WTC11 (cell line): Measurements from ENCODE around the gene HES2. TPM values are rescaled to one million over a fixed set of nuclear protein-coding genes. Genes with fewer than 3 reads are reported as not detected.

Experiments used
- ATAC-seq: fragments of 200-7000 bp; cut with Tn5 transposase; 2 replicates; pipeline ENCODE4 v1.10.0; 2021; ENCODE audit warnings: mild to moderate bottlenecking, moderate library complexity
- CTCF ChIA-PET: fragments of 300-600 bp; sonication (Branson Sonifier 250); formaldehyde crosslinking; loops from one replicate; lab custom pipeline; 2021; ENCODE audit warnings: antibody characterized with exemption; lab: Charles Lee
- POLR2A ChIA-PET: fragments of 350-600 bp; sonication (Branson Sonifier 250); formaldehyde crosslinking; loops from one replicate; lab custom pipeline; 2021; ENCODE audit warnings: antibody characterized with exemption; lab: Charles Lee
- DNase-seq: peaks from one replicate; pipeline ENCODE4 v3.0.0; 2021; ENCODE audit warnings: low spot score
- H3K27ac Mint-ChIP-seq: 2 replicates; pipeline ENCODE4 v1.8.0; 2021; ENCODE audit warnings: mixed read lengths
- H3K27me3 Mint-ChIP-seq: 2 replicates; pipeline ENCODE4 v1.8.0; 2021; ENCODE audit warnings: low read depth, mild to moderate bottlenecking, moderate library complexity, mixed read lengths
- H3K36me3 Mint-ChIP-seq: 2 replicates; pipeline ENCODE4 v1.8.0; 2021; ENCODE audit warnings: mixed read lengths
- H3K4me1 Mint-ChIP-seq: 2 replicates; pipeline ENCODE4 v1.8.0; 2022; ENCODE audit warnings: mixed read lengths
- H3K4me3 Mint-ChIP-seq: 2 replicates; pipeline ENCODE4 v1.8.0; 2021; ENCODE audit warnings: mild to moderate bottlenecking, moderate library complexity, mixed read lengths
- H3K9me3 Mint-ChIP-seq: 2 replicates; pipeline ENCODE4 v1.8.0; 2021; ENCODE audit warnings: mixed read lengths
- CBFB ChIP-seq: sonication (generic); formaldehyde crosslinking; IDR thresholded peaks from 2 replicates; pipeline ENCODE4 v1.8.1; 2022; ENCODE audit warnings: mild to moderate bottlenecking, low read depth, missing genetic modification reagents
- CDX4 ChIP-seq: fragments of 250-450 bp; sonication (Bioruptor Pico); IDR thresholded peaks from 2 replicates; pipeline ENCODE4 v1.9.0; 2021; ENCODE audit warnings: moderate library complexity, mild to moderate bottlenecking, inconsistent platforms, borderline replicate concordance
- ELF4 ChIP-seq: sonication (generic); formaldehyde crosslinking; IDR thresholded peaks from 2 replicates; pipeline ENCODE4 v1.8.1; 2022; ENCODE audit warnings: low read depth, mild to moderate bottlenecking, moderate library complexity, missing genetic modification reagents
- FOXP4 ChIP-seq: sonication (generic); formaldehyde crosslinking; IDR thresholded peaks from 2 replicates; pipeline ENCODE4 v1.8.0; 2022; ENCODE audit warnings: mild to moderate bottlenecking, missing genetic modification reagents
- HMGA2 ChIP-seq: fragments of 250-450 bp; sonication (Bioruptor Pico); IDR thresholded peaks from 2 replicates; pipeline ENCODE4 v1.4.0; 2021; ENCODE audit warnings: mild to moderate bottlenecking, moderate library complexity
- IRF1 ChIP-seq: sonication (generic); formaldehyde crosslinking; IDR thresholded peaks from 2 replicates; pipeline ENCODE4 v1.8.0; 2023; ENCODE audit warnings: missing genetic modification reagents
- JUN ChIP-seq: sonication (generic); formaldehyde crosslinking; IDR thresholded peaks from 2 replicates; pipeline ENCODE4 v1.8.0; 2023; ENCODE audit warnings: mild to moderate bottlenecking, missing genetic modification reagents
- KAT7 ChIP-seq: sonication (generic); formaldehyde crosslinking; IDR thresholded peaks from 2 replicates; pipeline ENCODE4 v1.8.1; 2023; ENCODE audit warnings: missing genetic modification reagents, mild to moderate bottlenecking, borderline replicate concordance
- MLX ChIP-seq: sonication (generic); formaldehyde crosslinking; IDR thresholded peaks from 2 replicates; pipeline ENCODE4 v1.8.1; 2023; ENCODE audit warnings: mild to moderate bottlenecking, missing genetic modification reagents, moderate library complexity
- MXD4 ChIP-seq: fragments of 250-450 bp; sonication (Bioruptor Pico); IDR thresholded peaks from 2 replicates; pipeline ENCODE4 v1.8.0; 2021; ENCODE audit warnings: mild to moderate bottlenecking, moderate library complexity, borderline replicate concordance
- NFATC4 ChIP-seq: fragments of 250-450 bp; sonication (Bioruptor Pico); IDR thresholded peaks from 2 replicates; pipeline ENCODE4 v1.9.0; 2021; ENCODE audit warnings: mild to moderate bottlenecking
- NR1H2 ChIP-seq: sonication (generic); formaldehyde crosslinking; IDR thresholded peaks from 2 replicates; pipeline ENCODE4 v1.9.0; 2021; ENCODE audit warnings: mild to moderate bottlenecking, moderate library complexity, missing genetic modification reagents
- RORB ChIP-seq: fragments of 250-450 bp; sonication (Bioruptor Pico); IDR thresholded peaks from 2 replicates; pipeline ENCODE4 v1.9.0; 2021; ENCODE audit warnings: mild to moderate bottlenecking
- SMAD4 ChIP-seq: sonication (generic); formaldehyde crosslinking; IDR thresholded peaks from 2 replicates; pipeline ENCODE4 v1.8.0; 2022; ENCODE audit warnings: mild to moderate bottlenecking, missing genetic modification reagents
- SOX15 ChIP-seq: fragments of 250-450 bp; sonication (Bioruptor Pico); IDR thresholded peaks from 2 replicates; pipeline ENCODE4 v1.9.0; 2021; ENCODE audit warnings: mild to moderate bottlenecking
- ZBTB21 ChIP-seq: sonication (generic); formaldehyde crosslinking; IDR thresholded peaks from 2 replicates; pipeline ENCODE4 v1.8.1; 2023; ENCODE audit warnings: mild to moderate bottlenecking, missing genetic modification reagents, borderline replicate concordance
- ZNF121 ChIP-seq: sonication (generic); formaldehyde crosslinking; IDR thresholded peaks from 2 replicates; pipeline ENCODE4 v1.8.0; 2023; ENCODE audit warnings: missing genetic modification reagents
- ZNF281 ChIP-seq: sonication (generic); formaldehyde crosslinking; IDR thresholded peaks from 2 replicates; pipeline ENCODE4 v1.8.0; 2023; ENCODE audit warnings: mild to moderate bottlenecking, missing genetic modification reagents
- ZNF396 ChIP-seq: fragments of 250-450 bp; sonication (Bioruptor Pico); IDR thresholded peaks from 2 replicates; pipeline ENCODE4 v1.8.0; 2021; ENCODE audit warnings: mild to moderate bottlenecking, moderate library complexity, borderline replicate concordance
- ZNF512 ChIP-seq: sonication (generic); formaldehyde crosslinking; IDR thresholded peaks from 2 replicates; pipeline ENCODE4 v1.8.1; 2022; ENCODE audit warnings: missing genetic modification reagents, borderline replicate concordance
- ZSCAN18 ChIP-seq: fragments of 250-450 bp; sonication (Bioruptor Pico); IDR thresholded peaks from 2 replicates; pipeline ENCODE4 v2.1.2; 2022; ENCODE audit warnings: mild to moderate bottlenecking, moderate library complexity
- total RNA-seq: library from RNA; stranded (reverse); gene quantifications from 3 replicates; pipeline ENCODE4 v1.2.3, GENCODE V29; 2021
- TF ChIP-seq, protein P1 (sequence below): sonication (generic); formaldehyde crosslinking; conservative IDR thresholded peaks from 2 replicates; pipeline ENCODE4 v1.8.1; 2023; ENCODE audit warnings: mild to moderate bottlenecking, low read depth, missing genetic modification reagents, moderate library complexity

HES2 gene
- total RNA-seq, 1 experiment from 2014 or later = 2.7 TPM

DNA sequence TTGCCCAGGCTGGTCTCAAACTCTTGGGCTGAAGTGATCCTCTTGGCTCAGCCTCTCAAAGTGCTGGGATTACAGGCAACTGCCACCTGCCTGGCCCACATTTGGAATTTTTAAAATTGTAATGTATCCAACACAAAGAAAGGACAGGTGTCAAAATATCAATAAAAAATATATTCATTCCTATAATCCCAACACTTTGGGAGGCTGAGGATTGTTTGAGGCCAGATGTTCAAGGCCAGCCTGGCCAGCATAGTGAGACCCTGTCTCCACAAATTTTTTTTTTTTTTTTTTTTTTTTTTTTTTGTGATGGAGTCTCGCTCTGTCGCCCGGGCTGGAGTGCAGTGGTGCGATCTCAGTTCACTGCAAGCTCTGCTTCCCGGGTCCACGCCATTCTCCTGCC, 10.0 kb downstream of the HES2 start:
- no peak for DNase-seq
- no peak overlapping the region for H3K27ac Mint-ChIP-seq
- no peak overlapping the region for H3K4me3 Mint-ChIP-seq
- peaks cover 7% of the 10 kb centered on the region for H3K4me1 Mint-ChIP-seq
- peaks cover 49% of the 10 kb centered on the region for H3K27me3 Mint-ChIP-seq
- no peaks in the 10 kb centered on the region for H3K9me3 Mint-ChIP-seq
- TF ChIP-seq ZBTB21 = no peak
- no peak for TF ChIP-seq ZNF121 (CRISPR knock-in tag)
- no peak for TF ChIP-seq KAT7 (CRISPR knock-in tag)
- no peak for TF ChIP-seq NR1H2 (CRISPR knock-in tag)
- TF ChIP-seq FOXP4 = no peak
- no peak for TF ChIP-seq SOX15 (CRISPR knock-in tag)
- TF ChIP-seq CDX4 (CRISPR knock-in tag) = no peak
- TF ChIP-seq ZNF396 (CRISPR knock-in tag) = no peak
- TF ChIP-seq ZNF512 (CRISPR knock-in tag) = no peak
- TF ChIP-seq NFATC4 (CRISPR knock-in tag) = no peak
- no peak for TF ChIP-seq MXD4
- no peak for TF ChIP-seq HMGA2 (CRISPR knock-in tag)
- TF ChIP-seq MLX (CRISPR knock-in tag) = no peak
- TF ChIP-seq CBFB (CRISPR knock-in tag) = no peak
- TF ChIP-seq ZNF281 (CRISPR knock-in tag) = no peak
- TF ChIP-seq ZSCAN18 = no peak
- TF ChIP-seq ELF4 (CRISPR knock-in tag) = no peak
- ChIA-PET CTCF (interaction anchor here (0.7 to 2.2 kb wide), 6 partner anchors 10 to 175 kb away, joined by 3 to 11 read pairs (median 5); partner anchors contain the start of gene HES2), POLR2A (interaction anchor here (0.7 kb wide), 1 partner anchor 24 kb away, joined by 8 read pairs; no protein-coding TSS in a partner anchor)
- H3K36me3 Mint-ChIP-seq = no peaks in the 10 kb centered on the region
- no peak for ATAC-seq

GRCh38 chr1:6409053-6409452, 10.7 kb downstream of the HES2 start:
- ATAC-seq (no peak), DNase-seq (no peak)
- H3K27me3 Mint-ChIP-seq = peaks cover 45% of the 10 kb centered on the region
- H3K36me3 Mint-ChIP-seq = no peaks in the 10 kb centered on the region
- ChIA-PET POLR2A (no interaction called here), CTCF (interaction anchor here (0.6 to 2.3 kb wide), 5 partner anchors 10 to 1235 kb away, joined by 3 to 11 read pairs (median 3); partner anchors contain the start of gene HES2)
- no peaks in the 10 kb centered on the region for H3K4me1 Mint-ChIP-seq
- no peaks in the 10 kb centered on the region for H3K9me3 Mint-ChIP-seq
- no peak overlapping the region for H3K27ac Mint-ChIP-seq
- no peak overlapping the region for H3K4me3 Mint-ChIP-seq
- TF ChIP-seq JUN (CRISPR knock-in tag) (no peak), RORB (no peak), SMAD4 (CRISPR knock-in tag) (no peak), IRF1 (no peak)
- TF ChIP-seq, protein P1, sequence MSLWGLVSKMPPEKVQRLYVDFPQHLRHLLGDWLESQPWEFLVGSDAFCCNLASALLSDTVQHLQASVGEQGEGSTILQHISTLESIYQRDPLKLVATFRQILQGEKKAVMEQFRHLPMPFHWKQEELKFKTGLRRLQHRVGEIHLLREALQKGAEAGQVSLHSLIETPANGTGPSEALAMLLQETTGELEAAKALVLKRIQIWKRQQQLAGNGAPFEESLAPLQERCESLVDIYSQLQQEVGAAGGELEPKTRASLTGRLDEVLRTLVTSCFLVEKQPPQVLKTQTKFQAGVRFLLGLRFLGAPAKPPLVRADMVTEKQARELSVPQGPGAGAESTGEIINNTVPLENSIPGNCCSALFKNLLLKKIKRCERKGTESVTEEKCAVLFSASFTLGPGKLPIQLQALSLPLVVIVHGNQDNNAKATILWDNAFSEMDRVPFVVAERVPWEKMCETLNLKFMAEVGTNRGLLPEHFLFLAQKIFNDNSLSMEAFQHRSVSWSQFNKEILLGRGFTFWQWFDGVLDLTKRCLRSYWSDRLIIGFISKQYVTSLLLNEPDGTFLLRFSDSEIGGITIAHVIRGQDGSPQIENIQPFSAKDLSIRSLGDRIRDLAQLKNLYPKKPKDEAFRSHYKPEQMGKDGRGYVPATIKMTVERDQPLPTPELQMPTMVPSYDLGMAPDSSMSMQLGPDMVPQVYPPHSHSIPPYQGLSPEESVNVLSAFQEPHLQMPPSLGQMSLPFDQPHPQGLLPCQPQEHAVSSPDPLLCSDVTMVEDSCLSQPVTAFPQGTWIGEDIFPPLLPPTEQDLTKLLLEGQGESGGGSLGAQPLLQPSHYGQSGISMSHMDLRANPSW (CRISPR knock-in tag) = no peak
